SH-SY5Y (cell line): Measurements from ENCODE around the gene RGS7.

Experiments used
- GATA2 ChIP-seq: IDR thresholded peaks from 2 replicates; pipeline ENCODE4 v1.6.1; 2011; ENCODE audit warnings: mild to moderate bottlenecking, low read depth, low read length
- GATA3 ChIP-seq: IDR thresholded peaks from 2 replicates; pipeline ENCODE4 v1.6.1; 2011; ENCODE audit warnings: low read depth, mild to moderate bottlenecking, low read length, moderate library complexity

- TF ChIP-seq GATA3 (no peak), GATA2 (no peak)
Observed at GRCh38 chr1:240808381-240808780, 548.6 kb downstream of the RGS7 start.
